Large intestine (tissue), 12 donors: ENCODE measurements around the gene PRAMEF25. TPM values are rescaled to one million over a fixed set of nuclear protein-coding genes. Genes with fewer than 3 reads are reported as not detected.
"Not testable (repeated sequence)": the region's sequence is repeated elsewhere in the genome, so short reads cannot be mapped to it uniquely, and the experiment has no call there.

Source experiments
- DNase-seq, 2 donors: peaks; one replicate each; pipeline versions ENCODE4 v3.0.0 to v3.0.0-alpha.2; 2013
- H3K27ac ChIP-seq: one replicate; pipeline ENCODE4 v1.5.1; 2013; ENCODE audit warnings: low read length
- H3K27me3 ChIP-seq: 2 replicates; pipeline ENCODE4 v1.6.1; 2013; ENCODE audit warnings: low read length; ENCODE audit not compliant: control insufficient read depth, insufficient read depth
- H3K36me3 ChIP-seq: 2 replicates; pipeline ENCODE4 v1.6.1; 2013; ENCODE audit warnings: low read length; ENCODE audit not compliant: control insufficient read depth, insufficient read depth
- H3K4me1 ChIP-seq: one replicate; pipeline ENCODE4 v1.6.1; 2013; ENCODE audit warnings: low read length; ENCODE audit not compliant: control insufficient read depth, insufficient read depth
- H3K4me3 ChIP-seq: one replicate; pipeline ENCODE4 v1.5.1; 2013; ENCODE audit warnings: low read length
- H3K9me3 ChIP-seq: one replicate; pipeline ENCODE4 v1.6.1; 2013; ENCODE audit warnings: mild to moderate bottlenecking, low read depth, low read length, moderate library complexity; ENCODE audit not compliant: control insufficient read depth
- WGBS: methylation state at CpG from one replicate; pipeline ENCODE4 v1.1.5; 2013; ENCODE audit warnings: low lambda C conversion rate; ENCODE audit not compliant: insufficient coverage; 5-methylcytosine and 5-hydroxymethylcytosine counted together
- long read RNA-seq, 11 donors: transcript quantifications; one replicate each; lab custom pipeline, GENCODE V29; 2026
- polyA plus RNA-seq: library from polyadenylated mRNA; unstranded; fragments of 120-200 nt; gene quantifications from one replicate; pipeline ENCODE4 v1.2.1, GENCODE V29; 2013

Gene PRAMEF25
- not detected for polyA plus RNA-seq
- long read RNA-seq, donor 1, result 0 reads
- long read RNA-seq, donor 2, result 0 reads
- long read RNA-seq, donor 3, result 0 reads
- long read RNA-seq, donor 4, result 0 reads
- long read RNA-seq, donor 5, result 0 reads
- long read RNA-seq, donor 6, result 0 reads
- long read RNA-seq, donor 7, result 0 reads
- long read RNA-seq, donor 8, result 0 reads
- long read RNA-seq, donor 9, result 0 reads
- long read RNA-seq, donor 10, result 0 reads
- long read RNA-seq, donor 11, result 0 reads

- WGBS, result no CpG with 5 or more reads among the region's 4 CpGs
- H3K4me3 ChIP-seq, DNase-seq, H3K27ac ChIP-seq, H3K9me3 ChIP-seq, H3K4me1 ChIP-seq, H3K36me3 ChIP-seq, H3K27me3 ChIP-seq: not testable (repeated sequence)
Observed at GRCh38 chr1:13070474-13070873, at the start of gene PRAMEF25. Gene PRAMEF25 (plus strand): TSS chr1:13070774. CDS start chr1:13073694, 2,920 bp downstream.

- H3K4me3 ChIP-seq, H3K4me1 ChIP-seq, DNase-seq, H3K27ac ChIP-seq, H3K36me3 ChIP-seq, H3K9me3 ChIP-seq, H3K27me3 ChIP-seq: not testable (repeated sequence)
- WGBS, result no CpG with 5 or more reads among the region's 3 CpGs
Observed at GRCh38 chr1:13056475-13056874, 14.1 kb upstream of the PRAMEF25 start, which contains the start of gene PRAMEF27. Gene PRAMEF27 (minus strand): TSS chr1:13056575. CDS start chr1:13053659, 2,916 bp downstream.

- not testable (repeated sequence) for H3K4me3 ChIP-seq, H3K27ac ChIP-seq, H3K27me3 ChIP-seq, H3K4me1 ChIP-seq, DNase-seq, H3K9me3 ChIP-seq, H3K36me3 ChIP-seq
- WGBS, result no CpG with 5 or more reads among the region's 6 CpGs
Observed at GRCh38 chr1:13116754-13117153, 46.2 kb downstream of the PRAMEF25 start, which contains the start of gene HNRNPCL2. Gene HNRNPCL2 (minus strand): TSS chr1:13116854. CDS start chr1:13116400, 454 bp downstream.

Other genes starting within 250 kb of the PRAMEF25 start
- not detected for gene PRAMEF11, start 239.4 kb upstream of the PRAMEF25 start, polyA plus RNA-seq
- not detected for gene HNRNPCL1, start 222.1 kb upstream of the PRAMEF25 start, polyA plus RNA-seq
- not detected for gene PRAMEF2, start 213.7 kb upstream of the PRAMEF25 start, polyA plus RNA-seq
- not detected for gene PRAMEF4, start 184.6 kb upstream of the PRAMEF25 start, polyA plus RNA-seq
- gene PRAMEF10, start 172.5 kb upstream of the PRAMEF25 start, polyA plus RNA-seq, result not detected
- not detected for gene PRAMEF7, start 154.2 kb upstream of the PRAMEF25 start, polyA plus RNA-seq
- gene PRAMEF6, start 123.2 kb upstream of the PRAMEF25 start, polyA plus RNA-seq, result not detected
- not detected for gene PRAMEF27, start 14.2 kb upstream of the PRAMEF25 start, polyA plus RNA-seq
- gene HNRNPCL3, start 10.0 kb upstream of the PRAMEF25 start, polyA plus RNA-seq, result not detected
- gene HNRNPCL2, start 46.1 kb downstream of the PRAMEF25 start, polyA plus RNA-seq, result not detected
- gene PRAMEF26, start 85.2 kb downstream of the PRAMEF25 start, polyA plus RNA-seq, result not detected
- gene HNRNPCL4, start 94.9 kb downstream of the PRAMEF25 start, polyA plus RNA-seq, result not detected
- gene PRAMEF9, start 101.1 kb downstream of the PRAMEF25 start, polyA plus RNA-seq, result not detected
- gene PRAMEF13, start 130.6 kb downstream of the PRAMEF25 start, polyA plus RNA-seq, result not detected
- gene PRAMEF18, start 155.4 kb downstream of the PRAMEF25 start, polyA plus RNA-seq, result not detected
- gene PRAMEF5, start 183.4 kb downstream of the PRAMEF25 start, polyA plus RNA-seq, result not detected
- not detected for gene PRAMEF8, start 214.4 kb downstream of the PRAMEF25 start, polyA plus RNA-seq
- not detected for gene PRAMEF33, start 232.8 kb downstream of the PRAMEF25 start, polyA plus RNA-seq
- not detected for gene PRAMEF15, start 244.8 kb downstream of the PRAMEF25 start, polyA plus RNA-seq